ENCODE measurements around the gene CAPZA2. TPM values are rescaled to one million over a fixed set of nuclear protein-coding genes. Genes with fewer than 3 reads are reported as not detected.

Gene CAPZA2
- total and polyA plus RNA-seq, 11 donors: 37.4 to 483 (median 324) TPM

DNA sequence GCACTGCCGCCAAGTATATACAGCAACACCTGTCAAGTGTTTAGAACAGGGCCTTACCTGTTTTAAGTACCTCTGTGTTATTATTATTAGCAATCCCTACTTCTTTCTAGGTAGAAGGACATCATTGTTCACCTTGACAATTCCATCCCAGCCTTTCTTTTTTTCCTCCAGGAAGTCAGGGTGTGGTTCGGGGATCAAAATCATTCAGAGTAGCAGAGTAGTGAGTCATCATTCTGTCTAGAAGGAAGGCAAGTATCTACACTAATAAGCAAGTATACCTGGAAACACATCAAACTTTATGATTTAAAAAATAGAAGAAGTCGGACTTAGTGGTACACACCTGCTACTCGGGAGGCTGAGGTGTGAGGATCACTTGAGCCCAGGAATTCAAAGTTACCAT is 25.5 kb upstream of the CAPZA2 start:
- H3K27me3 ChIP-seq: no peaks in the 10 kb centered on the region
- DNase-seq: no peak
- TF ChIP-seq POLR2A (IDR thresholded peaks at IDR 0.05): no peak
- TF ChIP-seq, protein P1, sequence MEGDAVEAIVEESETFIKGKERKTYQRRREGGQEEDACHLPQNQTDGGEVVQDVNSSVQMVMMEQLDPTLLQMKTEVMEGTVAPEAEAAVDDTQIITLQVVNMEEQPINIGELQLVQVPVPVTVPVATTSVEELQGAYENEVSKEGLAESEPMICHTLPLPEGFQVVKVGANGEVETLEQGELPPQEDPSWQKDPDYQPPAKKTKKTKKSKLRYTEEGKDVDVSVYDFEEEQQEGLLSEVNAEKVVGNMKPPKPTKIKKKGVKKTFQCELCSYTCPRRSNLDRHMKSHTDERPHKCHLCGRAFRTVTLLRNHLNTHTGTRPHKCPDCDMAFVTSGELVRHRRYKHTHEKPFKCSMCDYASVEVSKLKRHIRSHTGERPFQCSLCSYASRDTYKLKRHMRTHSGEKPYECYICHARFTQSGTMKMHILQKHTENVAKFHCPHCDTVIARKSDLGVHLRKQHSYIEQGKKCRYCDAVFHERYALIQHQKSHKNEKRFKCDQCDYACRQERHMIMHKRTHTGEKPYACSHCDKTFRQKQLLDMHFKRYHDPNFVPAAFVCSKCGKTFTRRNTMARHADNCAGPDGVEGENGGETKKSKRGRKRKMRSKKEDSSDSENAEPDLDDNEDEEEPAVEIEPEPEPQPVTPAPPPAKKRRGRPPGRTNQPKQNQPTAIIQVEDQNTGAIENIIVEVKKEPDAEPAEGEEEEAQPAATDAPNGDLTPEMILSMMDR (IDR thresholded peaks at IDR 0.05): no peak
- peaks cover 0 to 18% (median 0%) of the 10 kb centered on the region in 12 donors for H3K4me1 ChIP-seq
- H3K27ac ChIP-seq: no peak overlapping the region
- H3K4me3 ChIP-seq: no peak overlapping the region
- 90 to 97% (median 95%) methylated on average over 4 of the region's 4 CpGs for WGBS, 4 donors
- no peaks in the 10 kb centered on the region for H3K36me3 ChIP-seq
- intact Hi-C loops (cut with DNase I): no loop called here
- no peak for ATAC-seq
- H3K9me3 ChIP-seq: no peaks in the 10 kb centered on the region

DNA sequence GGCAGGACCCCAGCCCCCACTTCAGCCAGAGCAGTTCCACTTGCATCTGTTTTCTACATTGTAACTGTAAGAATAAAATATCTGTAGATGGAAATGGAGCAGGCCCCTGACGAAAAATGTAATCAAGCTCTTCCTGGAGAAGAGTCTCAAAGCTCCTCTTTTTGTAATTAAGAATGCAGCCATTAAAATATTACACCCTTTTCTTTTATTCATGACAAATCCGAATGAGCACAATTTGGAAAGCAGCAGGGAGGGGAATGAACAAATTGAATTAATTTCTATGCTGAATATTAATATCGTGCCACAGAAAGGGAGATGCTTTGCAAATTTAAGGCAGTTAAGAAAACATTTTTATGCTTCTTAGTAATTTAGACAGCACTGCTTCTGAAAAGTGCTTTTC is 24.8 kb upstream of the CAPZA2 start:
- Histone ChIP-seq H3K4me3 (no peak overlapping the region), H3K9me3 (no peaks in the 10 kb centered on the region), H3K27me3 (no peaks in the 10 kb centered on the region), H3K27ac (no peak overlapping the region), H3K36me3 (no peaks in the 10 kb centered on the region), H3K4me1 (peaks cover 0 to 18% (median 0%) of the 10 kb centered on the region in 12 donors)
- intact Hi-C loops (cut with DNase I): no loop called here
- no peak for TF ChIP-seq POLR2A (IDR thresholded peaks at IDR 0.05)
- TF ChIP-seq, protein P1 (IDR thresholded peaks at IDR 0.05): no peak
- 82 to 91% (median 86%) methylated on average over 3 of the region's 3 CpGs for WGBS, 4 donors
- DNase-seq (no peak), ATAC-seq (no peak)

DNA sequence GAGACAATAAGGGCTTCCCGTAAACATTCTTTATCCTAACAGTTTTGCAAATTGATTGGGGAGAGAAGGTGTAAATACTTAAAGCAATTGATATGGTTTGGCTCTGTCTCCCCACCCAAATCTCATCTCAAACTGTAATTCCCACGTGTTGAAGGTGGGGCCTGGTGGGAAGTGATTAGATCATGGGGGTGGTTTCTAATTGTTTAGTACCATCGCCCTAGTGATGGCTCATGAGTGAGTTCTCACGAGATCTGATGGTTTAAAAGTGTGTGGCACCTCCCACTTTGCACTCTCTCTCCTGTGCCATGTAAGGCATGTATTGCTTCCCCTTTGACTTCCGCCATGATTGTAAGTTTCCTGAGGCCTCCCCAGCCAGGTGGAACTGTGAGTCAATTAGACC is 22.1 kb upstream of the CAPZA2 start:
- Histone ChIP-seq H3K27me3 (no peaks in the 10 kb centered on the region), H3K4me3 (no peak overlapping the region), H3K36me3 (no peaks in the 10 kb centered on the region), H3K27ac (no peak overlapping the region), H3K4me1 (peaks cover 0 to 12% (median 0%) of the 10 kb centered on the region in 12 donors), H3K9me3 (no peaks in the 10 kb centered on the region)
- no peak for TF ChIP-seq POLR2A (IDR thresholded peaks at IDR 0.05)
- TF ChIP-seq, protein P1 (IDR thresholded peaks at IDR 0.05): no peak
- intact Hi-C loops (cut with DNase I): no loop called here
- WGBS, 4 donors: 51 to 72% (median 53%) methylated on average over 5 of the region's 5 CpGs
- DNase-seq (no peak), ATAC-seq (no peak)

DNA sequence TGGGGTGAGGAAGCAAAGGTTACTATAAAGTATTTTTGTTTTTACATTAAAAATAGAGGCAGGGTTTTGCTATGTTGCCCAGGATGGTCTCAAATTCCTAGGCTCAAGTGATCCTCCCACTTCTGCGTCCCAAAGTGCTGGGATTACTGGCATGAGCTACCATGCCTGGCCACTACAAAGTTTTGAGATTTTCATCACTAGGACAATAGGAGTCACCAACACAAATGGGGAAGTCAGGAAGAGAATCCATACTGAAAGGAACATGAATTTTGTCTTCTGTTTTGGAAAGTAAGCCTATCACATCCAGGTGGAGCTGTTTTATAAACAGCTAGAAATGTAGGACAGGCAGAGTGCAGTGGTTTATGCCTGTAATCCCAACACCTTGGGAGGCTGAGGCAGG is 20.0 kb upstream of the CAPZA2 start:
- Histone ChIP-seq H3K4me1 (peaks cover 0 to 12% (median 0%) of the 10 kb centered on the region in 12 donors), H3K9me3 (no peaks in the 10 kb centered on the region), H3K27ac (no peak overlapping the region), H3K4me3 (no peak overlapping the region), H3K27me3 (no peaks in the 10 kb centered on the region), H3K36me3 (no peaks in the 10 kb centered on the region)
- intact Hi-C loops (cut with DNase I): no loop called here
- ATAC-seq: no peak
- WGBS, 4 donors: 80 to 88% (median 81%) methylated on average over 1 of the region's 1 CpG
- no peak for DNase-seq
- TF ChIP-seq, protein P1 (IDR thresholded peaks at IDR 0.05): no peak
- TF ChIP-seq POLR2A (IDR thresholded peaks at IDR 0.05): no peak

Data from heart left ventricle (tissue), 16 donors.